ENCODE data around the gene TADA2B.
A peak's percentile ranks its signal among the peaks of the same experiment; 100 is the strongest.

TADA2B gene

DNA sequence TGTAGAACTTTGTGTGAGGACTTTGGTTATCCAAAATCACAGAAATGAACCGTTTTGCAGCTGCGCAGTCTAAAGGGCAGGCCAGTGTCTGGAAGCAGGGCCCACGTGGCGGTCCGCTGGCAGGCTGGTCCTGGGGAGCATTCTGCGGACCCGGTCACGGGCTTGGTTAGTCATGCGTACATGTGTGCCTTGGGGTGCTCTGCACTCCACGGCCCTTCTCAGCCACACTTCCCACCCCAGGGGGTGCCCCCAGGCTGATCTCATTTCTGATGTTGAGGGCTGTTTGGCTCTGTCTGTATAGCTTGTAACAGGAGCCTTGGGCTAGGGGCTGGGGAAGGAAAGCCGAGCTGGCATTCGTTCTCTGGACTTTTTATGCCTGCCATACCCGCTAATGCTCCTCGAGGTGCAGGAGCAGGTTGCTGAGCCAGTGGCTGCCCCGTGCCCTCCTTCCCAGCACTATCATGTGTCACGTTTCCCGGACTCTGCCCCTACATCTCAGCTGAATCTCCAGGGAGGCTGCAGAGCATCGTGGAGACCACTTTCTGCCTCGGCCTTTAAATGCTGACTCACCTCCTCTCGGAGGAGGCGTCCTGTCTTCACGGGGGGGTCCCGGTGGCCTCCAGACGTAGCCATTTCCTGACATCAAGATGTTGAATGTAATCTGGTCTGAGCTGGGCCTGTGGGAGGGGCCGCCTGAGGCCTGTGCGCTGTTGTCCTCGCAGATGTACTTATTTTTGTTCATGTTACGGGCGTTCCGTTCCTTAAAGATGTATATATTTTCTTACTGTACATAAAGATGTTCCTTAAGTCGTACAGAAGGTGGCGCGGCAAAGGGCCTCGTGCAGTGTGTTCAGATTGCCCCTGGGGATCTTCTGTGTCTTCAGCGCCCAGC is 11.4 kb upstream of the TADA2B start:
- DNase-seq = no peak
- in situ Hi-C loops (cut with HindIII; ENCODE audit: low pct_ligation_motif_present, low pct_unique_long_range_greater_than_20kb, low sequenced_read_pairs) = no loop called here

DNA sequence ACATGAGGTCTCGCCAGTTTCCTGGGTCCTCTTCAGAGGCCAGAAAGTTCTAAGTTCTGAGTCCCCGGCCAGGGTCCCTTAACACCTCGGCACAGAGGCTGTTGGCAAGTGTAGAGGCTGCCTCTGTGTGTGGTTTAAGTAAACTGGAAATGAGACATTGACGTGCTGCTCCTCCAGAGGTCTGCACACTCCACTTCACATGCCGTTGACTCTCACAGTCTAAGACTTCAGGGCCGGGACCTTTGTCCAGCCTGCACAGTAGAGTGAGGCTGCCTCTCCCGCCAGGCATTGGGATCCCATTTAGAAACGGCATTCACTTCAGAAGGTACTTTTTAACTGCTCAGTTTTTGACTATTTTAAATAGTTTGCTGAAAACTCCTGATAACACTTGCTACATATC is 10.6 kb upstream of the TADA2B start:
- in situ Hi-C loops (cut with HindIII; ENCODE audit: low pct_ligation_motif_present, low pct_unique_long_range_greater_than_20kb, low sequenced_read_pairs) = no loop called here
- DNase-seq = peak; percentile 32

DNA sequence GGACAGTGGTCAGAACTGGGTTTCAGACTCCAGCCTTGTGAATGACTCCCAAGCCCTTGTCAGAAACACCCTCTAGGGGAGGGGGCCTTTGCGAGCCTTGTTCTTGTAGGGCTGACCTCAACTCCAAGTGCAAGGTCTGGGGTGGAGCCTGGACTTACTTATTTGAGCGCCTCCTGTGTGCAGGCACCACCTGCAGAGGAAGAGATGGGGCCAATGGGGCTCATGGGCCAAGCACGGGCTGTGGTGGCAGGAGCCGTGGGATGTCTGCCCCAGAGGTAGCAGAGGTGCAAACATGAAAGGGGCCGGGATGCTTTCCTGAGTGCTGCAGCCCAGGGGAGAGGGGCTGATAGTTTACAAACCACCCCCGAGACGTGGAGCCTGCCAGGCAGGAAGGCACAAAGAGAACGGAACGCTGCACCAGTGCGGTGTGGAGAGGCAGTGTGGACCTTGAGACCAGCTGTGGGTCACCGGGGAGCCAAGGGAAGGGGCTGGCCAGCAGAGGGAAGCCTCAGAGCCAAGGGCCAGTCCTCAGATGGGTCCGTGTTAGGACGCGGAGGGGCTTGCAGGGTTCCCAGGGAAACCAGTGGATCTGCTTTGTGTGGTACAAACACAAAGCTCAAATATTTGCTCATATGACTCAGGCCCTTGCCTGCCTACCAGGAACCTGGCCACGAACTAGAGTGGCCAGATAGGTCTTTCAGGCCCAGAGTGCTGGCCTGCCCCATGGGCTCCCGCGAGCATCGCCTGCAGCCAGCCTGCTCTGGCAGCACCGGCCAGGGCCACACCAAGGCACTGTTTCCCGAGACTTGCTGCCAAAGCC is 8.7 kb upstream of the TADA2B start:
- in situ Hi-C loops (cut with HindIII; ENCODE audit: low pct_ligation_motif_present, low pct_unique_long_range_greater_than_20kb, low sequenced_read_pairs) = no loop called here
- DNase-seq = peak; percentile 46

DNA sequence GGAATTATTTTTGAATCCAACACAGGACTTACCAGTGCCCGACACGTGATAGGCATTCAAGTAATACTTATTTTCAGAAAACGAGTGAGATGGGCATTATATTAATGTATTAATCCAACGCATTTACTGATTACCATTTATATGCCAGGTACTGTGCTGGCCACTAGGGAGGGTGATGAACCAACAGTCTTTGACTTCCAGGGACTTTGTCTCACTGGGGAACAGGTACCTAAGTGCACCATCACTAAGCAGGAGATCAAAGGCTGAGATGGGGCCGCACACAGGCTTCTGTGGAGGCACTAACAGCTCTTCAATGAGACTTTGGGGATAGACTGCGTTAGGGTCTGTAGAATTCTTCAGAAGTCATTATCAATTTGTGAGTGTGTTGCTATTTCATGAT is 5.7 kb upstream of the TADA2B start:
- no peak for DNase-seq

DNA sequence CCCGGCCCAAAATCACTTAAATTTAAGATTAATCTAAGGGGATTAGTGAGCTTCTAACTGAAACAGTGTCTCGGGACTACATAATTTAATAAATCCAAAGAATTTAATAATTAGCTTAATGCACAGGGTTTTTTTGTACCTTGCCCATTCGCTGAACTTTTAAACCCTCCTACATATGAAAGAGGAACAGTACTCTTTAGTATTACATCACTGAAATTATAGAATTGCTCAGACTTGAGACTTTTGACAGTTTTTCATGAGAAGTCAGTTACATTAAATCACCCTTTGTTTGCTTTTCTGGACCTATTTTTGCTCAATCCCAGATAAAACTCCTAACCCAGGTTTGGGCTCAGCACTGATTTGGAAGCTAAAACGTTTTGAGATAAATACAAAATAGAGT is 2.4 kb upstream of the TADA2B start:
- no peak for DNase-seq
- in situ Hi-C loops (cut with HindIII; ENCODE audit: low pct_ligation_motif_present, low pct_unique_long_range_greater_than_20kb, low sequenced_read_pairs) = no loop called here

More for the DNA sequence above, 5.7 kb upstream of the TADA2B start:
- in situ Hi-C loops (cut with HindIII; ENCODE audit: low pct_ligation_motif_present, low pct_unique_long_range_greater_than_20kb, low sequenced_read_pairs) = no loop called here

DNA sequence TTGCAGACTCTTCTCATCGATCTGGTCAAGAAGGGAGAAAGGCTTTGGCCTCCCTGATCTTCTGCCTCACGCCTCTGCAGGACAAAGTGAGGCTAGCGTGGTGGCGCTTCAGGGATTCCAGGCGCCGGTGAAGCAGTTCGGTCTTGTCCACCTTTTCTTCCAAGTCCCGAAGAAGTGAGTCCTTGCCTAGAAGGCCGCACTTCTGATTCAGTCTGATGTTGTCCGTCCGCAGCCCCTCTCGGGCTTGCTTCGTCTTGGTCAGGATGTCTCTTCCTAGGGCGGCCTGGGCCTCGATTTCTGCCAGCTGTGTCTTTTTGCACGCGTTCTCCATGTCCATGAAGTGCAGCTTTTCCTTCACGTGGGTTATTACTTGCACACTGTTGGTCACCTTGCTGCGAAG is 1.9 kb upstream of the TADA2B start:
- in situ Hi-C loops (cut with HindIII; ENCODE audit: low pct_ligation_motif_present, low pct_unique_long_range_greater_than_20kb, low sequenced_read_pairs) = no loop called here
- DNase-seq = no peak

DNA sequence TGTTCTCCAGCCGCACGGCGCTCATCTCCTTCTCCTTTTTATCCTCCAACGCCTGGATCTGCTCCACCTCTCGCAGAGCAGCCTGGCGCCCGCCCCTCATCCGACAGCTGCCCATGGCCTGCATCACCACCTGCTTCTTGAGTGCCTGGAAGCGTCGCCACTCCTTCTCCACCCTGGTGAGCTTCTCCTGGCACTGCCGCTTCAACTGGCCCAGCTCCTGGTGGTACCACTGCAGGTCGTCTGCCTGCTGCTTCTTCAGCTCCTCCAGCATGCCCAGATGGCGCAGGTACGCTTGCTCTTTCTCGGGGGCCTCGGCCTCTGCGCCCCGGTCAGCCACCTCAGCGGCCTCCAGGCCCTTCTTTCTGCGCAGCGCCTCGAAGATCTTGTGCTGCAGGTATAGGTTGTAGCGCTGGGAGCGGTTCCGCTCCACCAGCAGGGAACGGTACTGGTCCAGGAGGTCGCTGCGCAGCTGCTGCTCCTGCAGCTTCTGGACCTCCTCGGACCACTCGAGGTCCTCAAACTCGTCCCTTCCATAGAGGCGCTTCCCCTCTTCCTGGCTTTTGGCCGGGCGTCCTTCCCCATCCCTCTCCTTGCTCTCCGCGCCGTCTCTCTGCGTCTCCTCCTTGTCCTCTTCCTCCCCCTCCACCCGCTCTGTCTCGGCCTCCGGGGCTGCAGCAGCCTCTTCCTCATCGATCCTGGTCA is 1.2 kb upstream of the TADA2B start:
- DNase-seq = no peak
- in situ Hi-C loops (cut with HindIII; ENCODE audit: low pct_ligation_motif_present, low pct_unique_long_range_greater_than_20kb, low sequenced_read_pairs) = no loop called here

DNA sequence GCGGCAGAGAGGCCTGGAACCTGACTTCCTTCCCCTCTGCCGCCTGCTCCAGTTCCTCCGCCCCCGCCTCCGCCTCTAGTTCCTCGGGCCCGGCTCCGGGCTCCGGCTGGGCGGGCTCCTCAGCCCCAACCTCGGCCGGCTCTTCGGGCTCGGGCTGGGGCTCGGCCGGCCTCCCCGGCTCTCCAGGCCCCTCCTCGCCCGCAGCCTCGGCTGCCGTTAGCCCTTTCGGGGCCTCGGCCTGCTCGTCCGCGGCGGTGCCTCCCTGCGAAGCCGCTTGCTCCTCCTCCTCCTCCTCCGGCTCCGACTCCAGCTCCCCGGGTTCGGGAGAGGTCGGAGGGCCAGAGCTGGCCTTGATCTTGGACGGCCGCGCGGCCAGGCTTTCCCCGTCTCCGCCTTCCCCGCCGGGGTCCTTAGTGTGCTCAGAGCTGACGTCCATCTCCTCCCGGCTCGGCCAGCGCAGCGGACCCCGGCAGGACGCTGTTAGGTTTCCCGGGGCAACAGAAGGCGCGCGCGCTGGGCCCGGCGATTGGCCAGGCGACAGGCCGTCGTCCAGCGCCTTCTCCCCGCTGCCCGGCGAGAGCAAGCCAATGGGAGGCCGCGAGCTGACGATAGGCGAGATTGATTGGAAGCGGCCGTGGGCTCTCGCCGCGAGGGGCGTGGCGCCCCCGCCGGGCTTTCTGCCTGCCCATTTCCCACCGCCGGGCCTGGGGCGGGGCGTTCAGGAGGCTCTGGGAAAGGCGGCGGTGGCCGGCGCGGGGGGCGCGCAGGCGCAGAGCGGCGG is 479 bp upstream of the TADA2B start:
- in situ Hi-C loops (cut with HindIII; ENCODE audit: low pct_ligation_motif_present, low pct_unique_long_range_greater_than_20kb, low sequenced_read_pairs) = no loop called here
- peak; percentile 95 for DNase-seq

DNA sequence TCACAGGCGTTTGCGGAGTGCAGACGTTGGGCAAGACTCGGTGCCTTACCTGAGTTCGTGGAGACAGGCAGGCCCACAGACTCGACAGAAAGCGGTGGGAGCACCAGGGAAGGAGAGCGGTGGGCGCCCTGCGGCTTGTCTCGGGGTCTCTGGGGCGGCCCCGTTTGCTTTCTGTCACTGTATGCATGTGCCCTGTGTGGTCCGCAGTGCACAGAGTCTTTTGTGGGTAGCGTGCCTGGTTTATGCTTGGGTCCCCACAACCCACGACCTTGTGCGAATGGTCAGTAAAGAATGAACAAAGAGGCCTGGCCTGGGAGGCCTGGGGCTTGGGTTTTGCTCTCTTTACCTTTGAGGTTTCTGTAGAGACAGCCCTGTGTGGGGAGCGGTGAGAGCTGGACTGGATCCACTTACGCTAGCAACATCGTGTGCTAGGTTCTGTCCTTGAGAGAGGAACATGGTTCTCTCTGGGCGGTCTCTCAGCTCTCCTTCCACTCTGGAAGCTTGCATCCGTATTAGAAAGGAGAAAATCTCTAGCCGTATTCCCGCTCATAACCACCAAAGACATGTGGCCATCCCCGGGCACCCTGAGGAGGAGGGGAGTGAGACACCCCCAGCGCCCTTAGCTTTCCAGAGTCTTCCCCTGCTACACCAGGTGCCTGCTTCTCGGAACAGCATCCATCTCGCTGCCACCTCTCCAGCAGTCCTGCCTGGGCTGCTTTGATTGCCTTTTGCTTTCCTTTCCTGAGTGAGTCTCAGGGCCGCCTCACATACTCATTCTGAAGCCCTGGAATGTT is 1.2 kb downstream of the TADA2B start:
- in situ Hi-C loops (cut with HindIII; ENCODE audit: low pct_ligation_motif_present, low pct_unique_long_range_greater_than_20kb, low sequenced_read_pairs) = no loop called here
- peak; percentile 15 for DNase-seq

DNA sequence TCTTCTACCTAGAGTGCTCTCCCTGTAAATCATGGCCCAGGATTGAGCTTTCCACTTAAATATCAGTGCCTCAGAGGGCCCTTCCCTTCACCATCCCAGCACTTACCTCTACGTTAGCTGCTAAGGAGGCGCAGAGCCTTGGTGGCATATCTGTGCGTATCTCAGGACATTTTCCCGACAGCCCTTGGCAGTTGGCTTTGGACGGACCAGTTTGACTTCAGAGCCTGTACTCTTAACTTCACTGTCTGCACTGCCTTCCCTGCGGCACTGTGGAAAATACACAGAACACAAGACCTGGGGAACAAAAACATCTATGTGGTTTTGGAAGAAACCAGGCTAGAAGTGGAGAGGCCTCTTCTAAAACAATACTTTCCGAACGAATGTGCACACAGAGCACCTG is 2.4 kb downstream of the TADA2B start:
- in situ Hi-C loops (cut with HindIII; ENCODE audit: low pct_ligation_motif_present, low pct_unique_long_range_greater_than_20kb, low sequenced_read_pairs) = no loop called here
- DNase-seq = no peak

DNA sequence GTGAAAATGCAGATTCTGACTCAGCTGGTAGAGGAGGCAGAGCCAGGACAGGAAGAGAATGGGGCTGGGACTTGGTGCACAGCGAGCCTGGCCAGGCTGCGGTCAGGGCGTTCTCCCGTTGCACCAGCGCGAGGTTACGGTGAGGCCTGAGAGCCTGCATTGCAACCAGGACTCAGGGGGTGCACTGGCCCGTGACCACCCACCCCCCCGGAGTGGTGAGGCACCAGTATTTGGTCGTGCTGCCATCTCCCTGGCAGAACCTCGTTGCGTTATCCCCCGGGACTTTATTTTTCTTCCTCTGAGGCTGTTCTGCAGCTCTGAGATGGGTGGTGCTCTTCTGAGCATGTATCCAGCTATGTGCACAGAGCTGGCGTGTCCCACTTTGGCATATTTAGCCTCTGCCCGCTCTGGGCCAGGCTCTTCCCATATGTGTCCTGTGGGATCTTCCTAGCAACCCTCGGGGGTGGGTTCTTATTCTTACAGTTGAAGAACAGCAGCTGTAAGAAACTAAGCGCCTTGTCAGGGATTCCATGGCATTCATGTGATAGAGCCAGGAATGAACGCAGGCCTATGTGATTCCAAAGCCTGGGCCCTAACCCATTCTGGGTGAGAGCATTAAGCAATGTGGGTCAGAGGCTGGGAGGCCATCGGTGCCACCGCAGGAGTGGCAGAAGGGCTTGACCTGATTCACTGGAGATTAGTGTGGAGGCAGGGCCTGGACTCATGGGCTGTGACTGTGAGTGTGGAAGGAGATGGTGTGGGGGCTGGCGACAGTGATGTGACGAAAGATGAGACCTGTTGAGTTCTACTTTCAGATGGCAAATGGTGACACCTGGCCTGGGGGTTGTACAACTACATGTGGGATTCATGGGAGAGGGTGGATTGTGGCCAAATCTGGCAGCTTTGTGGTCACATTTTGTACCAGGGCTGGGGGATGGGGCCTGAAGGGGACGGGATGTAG is 3.1 kb downstream of the TADA2B start:
- in situ Hi-C loops (cut with HindIII; ENCODE audit: low pct_ligation_motif_present, low pct_unique_long_range_greater_than_20kb, low sequenced_read_pairs) = no loop called here
- DNase-seq = peak; percentile 88

DNA sequence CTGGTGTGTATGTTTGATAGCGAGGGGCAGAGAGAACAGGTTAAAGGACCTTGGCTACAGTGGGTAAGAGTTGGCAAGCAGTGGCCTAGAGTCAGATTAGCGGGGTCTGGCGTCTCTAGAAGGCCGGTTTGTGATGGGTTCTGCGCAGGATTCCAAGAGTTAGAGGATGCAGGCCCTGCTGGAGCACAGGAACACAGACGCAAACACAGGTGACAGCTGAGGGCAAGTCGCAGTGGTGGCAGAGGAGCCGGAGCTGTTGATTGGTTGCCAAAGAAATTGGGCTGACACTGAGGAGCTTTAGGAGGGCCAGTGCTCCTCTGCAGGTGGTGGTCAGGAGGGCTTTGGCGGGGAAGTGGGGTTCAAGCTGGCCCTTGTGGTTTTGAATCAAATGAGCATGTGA is 3.8 kb downstream of the TADA2B start:
- DNase-seq = no peak
- in situ Hi-C loops (cut with HindIII; ENCODE audit: low pct_ligation_motif_present, low pct_unique_long_range_greater_than_20kb, low sequenced_read_pairs) = no loop called here

DNA sequence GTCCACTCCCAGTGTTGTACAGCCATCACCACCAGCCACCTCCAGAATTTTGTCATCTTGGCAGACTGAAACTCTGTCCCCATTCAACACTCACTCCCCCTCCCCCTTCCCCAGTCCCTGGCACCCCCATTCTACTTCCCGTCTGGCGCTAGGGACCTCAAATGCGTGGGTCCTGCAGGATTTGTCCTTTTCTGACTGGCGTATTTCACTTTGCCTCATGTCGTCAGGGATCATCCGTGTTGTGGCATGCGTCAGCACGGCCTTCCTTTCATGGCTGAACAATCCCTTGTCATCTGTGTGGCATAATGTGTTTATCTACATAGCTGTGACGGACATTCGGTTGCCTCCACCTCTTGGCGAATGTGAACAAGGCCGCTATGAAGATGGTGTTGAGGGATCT is 5.5 kb downstream of the TADA2B start:
- in situ Hi-C loops (cut with HindIII; ENCODE audit: low pct_ligation_motif_present, low pct_unique_long_range_greater_than_20kb, low sequenced_read_pairs) = no loop called here
- no peak for DNase-seq

DNA sequence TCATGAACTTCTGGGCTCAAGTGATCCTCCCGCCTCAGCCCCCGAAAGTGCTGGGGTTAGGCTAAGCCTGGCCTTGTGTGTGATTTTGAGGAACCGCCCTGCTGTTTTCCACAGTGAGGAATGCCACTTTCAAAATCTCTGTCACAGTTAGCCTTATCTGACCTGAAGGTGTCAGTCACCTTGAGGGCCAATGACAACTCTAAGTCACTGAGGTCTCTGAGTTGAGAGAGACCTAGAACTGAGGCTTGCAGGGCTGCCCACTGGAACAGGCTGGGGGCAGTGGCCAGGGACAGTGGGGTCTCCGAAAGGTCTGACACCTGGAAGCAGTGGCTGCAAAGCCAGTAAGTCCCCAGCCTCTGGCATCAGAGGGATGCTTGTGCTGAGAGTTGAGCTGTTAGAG is 6.1 kb downstream of the TADA2B start:
- in situ Hi-C loops (cut with HindIII; ENCODE audit: low pct_ligation_motif_present, low pct_unique_long_range_greater_than_20kb, low sequenced_read_pairs) = no loop called here

DNA sequence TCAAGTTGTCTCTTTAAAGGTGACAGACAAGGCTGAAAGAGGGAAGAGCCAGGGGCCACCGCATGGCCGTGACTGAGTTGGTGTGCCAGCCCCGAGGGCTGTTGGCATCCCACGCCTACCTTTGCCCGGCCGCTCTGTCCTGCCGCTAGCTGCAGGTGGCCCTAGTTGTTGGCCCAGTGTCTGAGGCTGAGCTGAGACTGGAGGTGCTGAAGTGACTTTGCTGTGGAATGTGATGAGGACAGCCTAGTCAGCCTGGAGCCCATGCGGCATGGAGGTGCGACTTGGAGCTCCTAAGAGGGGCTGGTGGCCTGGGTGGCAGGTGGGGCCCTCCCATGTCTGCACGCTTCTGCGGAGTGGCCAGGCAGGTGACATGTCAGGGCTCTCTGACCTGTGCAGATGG is 6.6 kb downstream of the TADA2B start:
- no peak for DNase-seq
- in situ Hi-C loops (cut with HindIII; ENCODE audit: low pct_ligation_motif_present, low pct_unique_long_range_greater_than_20kb, low sequenced_read_pairs) = no loop called here

More for the DNA sequence above, 6.1 kb downstream of the TADA2B start:
- no peak for DNase-seq

DNA sequence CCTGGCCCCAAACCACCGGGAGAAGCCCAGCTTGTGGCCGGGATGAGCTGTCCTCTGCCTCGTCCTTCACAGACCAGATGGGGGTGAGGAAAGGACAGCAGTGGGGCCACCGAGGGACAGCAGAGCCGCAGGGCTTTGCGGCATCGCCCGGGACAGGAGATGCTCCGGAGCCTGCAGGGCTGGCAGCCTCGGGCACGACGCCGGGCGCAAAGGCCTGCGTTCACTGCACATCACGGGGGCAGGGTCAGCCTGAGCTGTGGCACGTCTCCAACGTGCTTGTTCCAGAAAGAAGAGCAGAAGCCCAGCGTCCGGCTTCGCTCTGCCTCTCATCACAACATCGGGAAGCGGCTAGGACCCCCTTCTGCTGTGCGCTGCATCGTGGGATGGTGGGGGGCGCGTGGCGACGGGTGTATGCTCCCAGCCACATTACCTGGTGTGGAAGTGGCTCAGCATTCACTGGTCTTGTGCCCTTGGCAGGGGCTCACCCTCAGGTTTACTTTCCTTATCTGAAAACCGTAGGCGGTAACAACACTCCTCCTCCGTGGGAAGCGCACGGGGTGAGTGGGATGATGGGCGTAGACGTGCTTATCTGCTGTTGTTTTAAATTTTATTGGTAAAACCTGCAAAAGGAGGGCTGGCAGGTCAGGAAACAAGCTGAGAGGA is 7.4 kb downstream of the TADA2B start:
- no peak for DNase-seq
- in situ Hi-C loops (cut with HindIII; ENCODE audit: low pct_ligation_motif_present, low pct_unique_long_range_greater_than_20kb, low sequenced_read_pairs) = no loop called here

Data from ACHN (cell line).